IMR-90 (cell line): ENCODE data around the gene MAP3K5. TPM values are rescaled to one million over a fixed set of nuclear protein-coding genes. Genes with fewer than 3 reads are reported as not detected.

Source experiments
- ATAC-seq: fragments of 200-7000 bp; cut with Tn5 transposase; 2 replicates; pipeline ENCODE4 v1.9.1; 2020; ENCODE audit warnings: low read depth, mild to moderate bottlenecking, moderate library complexity
- BruUV-seq: library from RNA; stranded (reverse); fragments of 400-500 nt; replicated peaks from 2 replicates; lab custom pipeline; 2021; lab: Mats Ljungman, UMichigan
- CTCF ChIA-PET: fragments of 300-600 bp; formaldehyde crosslinking; extraction: SDS; loops from one replicate; lab custom pipeline; 2021; ENCODE audit warnings: antibody characterized with exemption; lab: Yijun Ruan, JAX
- POLR2A ChIA-PET: fragments of 300-600 bp; sonication (Branson Sonifier 250); formaldehyde crosslinking; loops from one replicate; lab custom pipeline; 2022; ENCODE audit warnings: antibody characterized with exemption; ENCODE audit not compliant: unreplicated experiment; lab: Charles Lee
- DNase-seq: peaks from one replicate; pipeline ENCODE4 v3.0.0; 2013
- H2AFZ ChIP-seq: replicated peaks from 2 replicates; pipeline ENCODE3; 2013; ENCODE audit warnings: low read length, mild to moderate bottlenecking; ENCODE audit not compliant: poor library complexity
- H2AK5ac ChIP-seq: 2 replicates; pipeline ENCODE4 v1.6.1; 2013; ENCODE audit warnings: low read depth, low read length, inconsistent platforms
- H2AK9ac ChIP-seq: replicated peaks from 2 replicates; pipeline ENCODE3; 2013; ENCODE audit warnings: mild to moderate bottlenecking, low read depth, low read length, moderate library complexity; ENCODE audit not compliant: poor library complexity
- H2BK120ac ChIP-seq: 2 replicates; pipeline ENCODE4 v1.6.1; 2013; ENCODE audit warnings: low read depth, low read length, inconsistent platforms
- H2BK15ac ChIP-seq: 3 replicates; pipeline ENCODE4 v1.6.1; 2013; ENCODE audit warnings: low read depth, low read length, inconsistent platforms
- H2BK20ac ChIP-seq: 2 replicates; pipeline ENCODE4 v1.6.1; 2013; ENCODE audit warnings: low read depth, mild to moderate bottlenecking, inconsistent platforms, low read length, moderate library complexity
- H2BK5ac ChIP-seq: 2 replicates; pipeline ENCODE4 v1.6.1; 2013; ENCODE audit warnings: mild to moderate bottlenecking, low read depth, low read length, inconsistent platforms; ENCODE audit not compliant: poor library complexity, severe bottlenecking
- H3K14ac ChIP-seq: replicated peaks from 2 replicates; pipeline ENCODE4 v1.6.1; 2013; ENCODE audit warnings: low read depth, low read length, inconsistent platforms
- H3K18ac ChIP-seq: 2 replicates; pipeline ENCODE4 v1.6.1; 2013; ENCODE audit warnings: low read depth, low read length, control low read depth
- H3K23ac ChIP-seq: 2 replicates; pipeline ENCODE4 v1.6.1; 2013; ENCODE audit warnings: low read depth, low read length, inconsistent platforms
- H3K27ac ChIP-seq: 2 replicates; pipeline ENCODE4 v1.5.1; 2013; ENCODE audit warnings: mild to moderate bottlenecking, control low read depth, low read length; ENCODE audit not compliant: insufficient read depth
- H3K27me3 ChIP-seq: 2 replicates; pipeline ENCODE4 v1.6.1; 2013; ENCODE audit warnings: low read length; ENCODE audit not compliant: control insufficient read depth, insufficient read depth
- H3K36me3 ChIP-seq: 2 replicates; pipeline ENCODE4 v1.6.1; 2013; ENCODE audit warnings: low read length, mixed read lengths; ENCODE audit not compliant: control insufficient read depth, insufficient read depth
- H3K4ac ChIP-seq: 2 replicates; pipeline ENCODE4 v1.6.1; 2013; ENCODE audit warnings: low read depth, low read length, inconsistent platforms
- H3K4me1 ChIP-seq: 2 replicates; pipeline ENCODE4 v1.6.1; 2013; ENCODE audit warnings: low read length, mixed read lengths; ENCODE audit not compliant: control insufficient read depth, insufficient read depth
- H3K4me2 ChIP-seq: 2 replicates; pipeline ENCODE4 v1.6.1; 2013; ENCODE audit warnings: low read depth, mild to moderate bottlenecking, control low read depth, low read length, moderate library complexity
- H3K4me3 ChIP-seq: 2 replicates; pipeline ENCODE4 v1.5.1; 2013; ENCODE audit warnings: low read depth, mild to moderate bottlenecking, control low read depth, low read length, moderate library complexity; ENCODE audit not compliant: insufficient read depth
- H3K56ac ChIP-seq: 2 replicates; pipeline ENCODE4 v1.6.1; 2013; ENCODE audit warnings: low read length, inconsistent platforms; ENCODE audit not compliant: insufficient read depth; ENCODE audit errors: extremely low read depth
- H3K79me1 ChIP-seq, 2 experiments: 2 replicates each; pipeline ENCODE4 v1.6.1; 2013; ENCODE audit warnings: low read length in 2 of 2, inconsistent platforms in 1 of 2, low read depth in 1 of 2
- H3K9ac ChIP-seq: 2 replicates; pipeline ENCODE4 v1.6.1; 2013; ENCODE audit warnings: low read depth, low read length, control low read depth
- H3K9me1 ChIP-seq: 2 replicates; pipeline ENCODE4 v1.6.1; 2013; ENCODE audit warnings: low read length, inconsistent platforms; ENCODE audit not compliant: insufficient read depth
- H3K9me3 ChIP-seq: 2 replicates; pipeline ENCODE4 v1.6.1; 2013; ENCODE audit warnings: low read length; ENCODE audit not compliant: control insufficient read depth, insufficient read depth
- H4K20me1 ChIP-seq: 2 replicates; pipeline ENCODE4 v1.6.1; 2013; ENCODE audit warnings: low read length, inconsistent platforms; ENCODE audit not compliant: insufficient read depth
- H4K5ac ChIP-seq: 2 replicates; pipeline ENCODE4 v1.6.1; 2013; ENCODE audit warnings: mild to moderate bottlenecking, low read depth, low read length, control low read depth
- H4K8ac ChIP-seq, 2 experiments: 2 replicates each; pipeline ENCODE4 v1.6.1; 2013; ENCODE audit warnings: low read depth in 2 of 2, low read length in 2 of 2, control low read depth in 1 of 2, inconsistent platforms in 1 of 2
- H4K91ac ChIP-seq: 2 replicates; pipeline ENCODE4 v1.6.1; 2013; ENCODE audit warnings: low read depth, low read length, inconsistent platforms; ENCODE audit not compliant: insufficient read depth
- BHLHE40 ChIP-seq: fragments of 150-350 bp; IDR thresholded peaks from 2 replicates; pipeline ENCODE4 v1.6.1; 2016; ENCODE audit warnings: mild to moderate bottlenecking, low read depth, low read length
- CEBPB ChIP-seq: IDR thresholded peaks from 2 replicates; pipeline ENCODE4 v1.6.1; 2012; ENCODE audit warnings: low read depth, low read length, improper control_type of control experiment
- CHD1 ChIP-seq: IDR thresholded peaks from 2 replicates; pipeline ENCODE4 v1.6.1; 2012; ENCODE audit warnings: low read depth, low read length, improper control_type of control experiment
- CTCF ChIP-seq: conservative IDR thresholded peaks from 2 replicates; pipeline ENCODE4 v1.5.1; 2012; ENCODE audit warnings: mild to moderate bottlenecking, low read depth, low read length, improper control_type of control experiment
- ELK1 ChIP-seq: fragments of 150-350 bp; IDR thresholded peaks from 2 replicates; pipeline ENCODE4 v1.6.1; 2016; ENCODE audit warnings: low read depth, mild to moderate bottlenecking, low read length, moderate library complexity, borderline replicate concordance
- FOS ChIP-seq: fragments of 150-350 bp; IDR thresholded peaks from 2 replicates; pipeline ENCODE4 v1.6.1; 2016; ENCODE audit warnings: low read depth, low read length
- MAFK ChIP-seq: IDR thresholded peaks from 2 replicates; pipeline ENCODE4 v1.6.1; 2012; ENCODE audit warnings: low read depth, low read length, improper control_type of control experiment
- MAZ ChIP-seq: IDR thresholded peaks from 2 replicates; pipeline ENCODE4 v1.6.1; 2012; ENCODE audit warnings: low read depth, mild to moderate bottlenecking, low read length, improper control_type of control experiment, moderate library complexity, borderline replicate concordance
- MXI1 ChIP-seq: IDR thresholded peaks from 2 replicates; pipeline ENCODE4 v1.6.1; 2012; ENCODE audit warnings: low read depth, mild to moderate bottlenecking, low read length, moderate library complexity, borderline replicate concordance
- NFE2L2 ChIP-seq: fragments of 150-350 bp; IDR thresholded peaks from 2 replicates; pipeline ENCODE4 v1.6.1; 2016; ENCODE audit warnings: low read depth, mild to moderate bottlenecking, low read length
- POLR2A ChIP-seq: IDR thresholded peaks from 2 replicates; pipeline ENCODE4 v1.6.1; 2012; ENCODE audit warnings: mild to moderate bottlenecking, low read depth, low read length
- RAD21 ChIP-seq: IDR thresholded peaks from 2 replicates; pipeline ENCODE4 v1.6.1; 2012; ENCODE audit warnings: low read length, improper control_type of control experiment
- RCOR1 ChIP-seq: IDR thresholded peaks from 2 replicates; pipeline ENCODE4 v1.6.1; 2012; ENCODE audit warnings: mild to moderate bottlenecking, low read length, improper control_type of control experiment; ENCODE audit not compliant: insufficient replicate concordance
- RFX5 ChIP-seq: IDR thresholded peaks from 2 replicates; pipeline ENCODE4 v1.8.0; 2012; ENCODE audit warnings: low read depth, mild to moderate bottlenecking, low read length, moderate library complexity
- SMC3 ChIP-seq: fragments of 150-350 bp; IDR thresholded peaks from 2 replicates; pipeline ENCODE4 v1.6.1; 2016; ENCODE audit warnings: low read depth, mild to moderate bottlenecking, antibody characterized with exemption, low read length, moderate library complexity
- USF2 ChIP-seq: fragments of 150-350 bp; IDR thresholded peaks from 2 replicates; pipeline ENCODE4 v1.6.1; 2017; ENCODE audit warnings: mild to moderate bottlenecking, antibody characterized with exemption, low read length, low read depth
- dilution Hi-C: fragments of 300-500 bp; cut with HindIII; formaldehyde crosslinking; loops from one replicate; pipeline ENCODE4 v1.14.3; 2018; ENCODE audit warnings: low sequenced_read_pairs; ENCODE audit not compliant: unreplicated experiment
- in situ Hi-C: fragments of 300-500 bp; cut with MboI; formaldehyde crosslinking; loops from 3 replicates; pipeline ENCODE4 v1.14.3; 2019; ENCODE audit warnings: low sequenced_read_pairs, inconsistent platforms, mixed read lengths
- intact Hi-C: fragments of 100-400 bp; cut with micrococcal nuclease; formaldehyde crosslinking; loops from 2 replicates; pipeline ENCODE4 v1.10.0; 2022
- polyA plus RNA-seq, 3 experiments: library from polyadenylated mRNA; depleted of rRNA; stranded (reverse); fragments of >200 nt; gene quantifications; 2 replicates each; pipeline ENCODE4 v1.2.3, GENCODE V29; 2012; ENCODE audit warnings: low replicate concordance in 1 of 3
- total RNA-seq: library from RNA; depleted of rRNA; stranded (reverse); fragments of >200 nt; gene quantifications from 2 replicates; pipeline ENCODE4 v1.2.3, GENCODE V29; 2012

MAP3K5 gene
- total and polyA plus RNA-seq, 2 of the 4 experiments (the other 2 are of a cell fraction) = 5.4 to 17.6 TPM

GRCh38 chr6:136811272-136811671 is 19.0 kb upstream of the MAP3K5 start:
- H3K9me3 ChIP-seq = no peaks in the 10 kb centered on the region
- H3K36me3 ChIP-seq = no peaks in the 10 kb centered on the region
- no peaks in the 10 kb centered on the region for H4K20me1 ChIP-seq
- no peak overlapping the region for H3K23ac ChIP-seq
- no peak overlapping the region for H2BK15ac ChIP-seq
- dilution Hi-C loops (no loop called here), in situ Hi-C loops (no loop called here), intact Hi-C loops (no loop called here)
- peak overlapping the region; percentile 53 for H2BK5ac ChIP-seq
- H4K8ac ChIP-seq = no peak overlapping the region; a peak in 1 of 4 replicates
- no peak overlapping the region for H3K56ac ChIP-seq
- no peaks in the 10 kb centered on the region for H3K27me3 ChIP-seq
- H2AK5ac ChIP-seq = no peak overlapping the region
- H3K9ac ChIP-seq = no peak overlapping the region
- no peak overlapping the region for H3K18ac ChIP-seq
- no peak overlapping the region for H2BK20ac ChIP-seq
- no peaks in the 10 kb centered on the region for H3K79me1 ChIP-seq
- no peak overlapping the region for H3K27ac ChIP-seq
- H3K4me1 ChIP-seq = peaks cover 5% of the 10 kb centered on the region
- H2BK120ac ChIP-seq = no peak overlapping the region
- ATAC-seq = peak; percentile 71
- ChIA-PET CTCF (interaction anchor here (0.7 kb wide), 1 partner anchor 1285 kb away, joined by 3 read pairs; no protein-coding TSS in a partner anchor), POLR2A (interaction anchor here (0.6 kb wide), 1 partner anchor 79 kb away, joined by 3 read pairs; no protein-coding TSS in a partner anchor)
- H4K91ac ChIP-seq = no peak overlapping the region
- no peak overlapping the region for H3K4ac ChIP-seq
- no peak overlapping the region for H3K14ac ChIP-seq
- H2AK9ac ChIP-seq = no peak overlapping the region
- no peak overlapping the region for H2AFZ ChIP-seq
- peak; percentile 58 for DNase-seq
- no peak overlapping the region for H3K4me3 ChIP-seq
- no peaks in the 10 kb centered on the region for H3K9me1 ChIP-seq
- no TSS peak for BruUV-seq
- H3K4me2 ChIP-seq = no peak overlapping the region; the same call in 1 of the 2 replicates
- no peak for TF ChIP-seq NFE2L2
- TF ChIP-seq MXI1 = no peak
- no peak for TF ChIP-seq MAZ
- TF ChIP-seq RAD21 = no peak
- no peak for TF ChIP-seq FOS
- TF ChIP-seq RFX5 = no peak
- no peak for TF ChIP-seq BHLHE40
- no peak for TF ChIP-seq MAFK
- no peak for TF ChIP-seq CEBPB
- TF ChIP-seq CHD1 = no peak
- no peak for TF ChIP-seq ELK1
- no peak for TF ChIP-seq POLR2A
- TF ChIP-seq SMC3 = no peak
- no peak for TF ChIP-seq RCOR1
- no peak for TF ChIP-seq CTCF
- no peak for TF ChIP-seq USF2
- no peak overlapping the region for H4K5ac ChIP-seq
